KMS-11 (cell line): ENCODE results near the gene TRAF1.
A peak's percentile ranks its signal among the peaks of the same experiment; 100 is the strongest.

ENCODE experiments used
- H2AFZ ChIP-seq: fragments of 200-600 bp; sonication (generic); 2 replicates; pipeline ENCODE4 v1.6.1; 2016; ENCODE audit warnings: antibody characterized with exemption, mixed run types, low read depth
- H3K27ac ChIP-seq: fragments of 200-600 bp; sonication (generic); 2 replicates; pipeline ENCODE4 v1.6.1; 2016; ENCODE audit warnings: mild to moderate bottlenecking, mixed run types
- H3K27me3 ChIP-seq: fragments of 200-600 bp; sonication (generic); 2 replicates; pipeline ENCODE4 v1.6.1; 2017; ENCODE audit warnings: mild to moderate bottlenecking, low read depth, mixed run types, moderate library complexity; ENCODE audit not compliant: insufficient read depth
- H3K36me3 ChIP-seq: fragments of 200-600 bp; sonication (generic); 2 replicates; pipeline ENCODE4 v1.6.1; 2017; ENCODE audit warnings: mild to moderate bottlenecking, mixed run types; ENCODE audit not compliant: insufficient read depth
- H3K4me1 ChIP-seq: fragments of 200-600 bp; sonication (generic); 2 replicates; pipeline ENCODE4 v1.6.1; 2016; ENCODE audit warnings: mild to moderate bottlenecking, low read depth, mixed run types; ENCODE audit not compliant: poor library complexity, severe bottlenecking
- H3K4me2 ChIP-seq: fragments of 200-600 bp; sonication (generic); 2 replicates; pipeline ENCODE4 v1.7.0; 2016; ENCODE audit warnings: mild to moderate bottlenecking, mixed run types
- H3K4me3 ChIP-seq: fragments of 200-600 bp; sonication (generic); IDR thresholded peaks from 2 replicates; pipeline ENCODE4 v1.6.1; 2017; ENCODE audit warnings: low read depth, low read length, mixed read lengths; ENCODE audit not compliant: insufficient read depth
- H3K79me2 ChIP-seq: fragments of 200-600 bp; sonication (generic); 2 replicates; pipeline ENCODE4 v1.6.1; 2016; ENCODE audit warnings: low read depth, mixed run types; ENCODE audit not compliant: insufficient read depth
- H3K9ac ChIP-seq: fragments of 200-600 bp; sonication (generic); 2 replicates; pipeline ENCODE4 v1.6.1; 2016; ENCODE audit warnings: mild to moderate bottlenecking, mixed run types
- H4K20me1 ChIP-seq: fragments of 200-600 bp; sonication (generic); 2 replicates; pipeline ENCODE4 v1.6.1; 2016; ENCODE audit warnings: mild to moderate bottlenecking, mixed run types; ENCODE audit not compliant: insufficient read depth
- TF ChIP-seq, protein P1 (sequence below): fragments of 200-600 bp; sonication (generic); conservative IDR thresholded peaks from 2 replicates; pipeline ENCODE4 v1.6.1; 2017; ENCODE audit warnings: low read depth, mild to moderate bottlenecking, antibody characterized with exemption, low read length, moderate library complexity, mixed read lengths

TRAF1 gene

DNA sequence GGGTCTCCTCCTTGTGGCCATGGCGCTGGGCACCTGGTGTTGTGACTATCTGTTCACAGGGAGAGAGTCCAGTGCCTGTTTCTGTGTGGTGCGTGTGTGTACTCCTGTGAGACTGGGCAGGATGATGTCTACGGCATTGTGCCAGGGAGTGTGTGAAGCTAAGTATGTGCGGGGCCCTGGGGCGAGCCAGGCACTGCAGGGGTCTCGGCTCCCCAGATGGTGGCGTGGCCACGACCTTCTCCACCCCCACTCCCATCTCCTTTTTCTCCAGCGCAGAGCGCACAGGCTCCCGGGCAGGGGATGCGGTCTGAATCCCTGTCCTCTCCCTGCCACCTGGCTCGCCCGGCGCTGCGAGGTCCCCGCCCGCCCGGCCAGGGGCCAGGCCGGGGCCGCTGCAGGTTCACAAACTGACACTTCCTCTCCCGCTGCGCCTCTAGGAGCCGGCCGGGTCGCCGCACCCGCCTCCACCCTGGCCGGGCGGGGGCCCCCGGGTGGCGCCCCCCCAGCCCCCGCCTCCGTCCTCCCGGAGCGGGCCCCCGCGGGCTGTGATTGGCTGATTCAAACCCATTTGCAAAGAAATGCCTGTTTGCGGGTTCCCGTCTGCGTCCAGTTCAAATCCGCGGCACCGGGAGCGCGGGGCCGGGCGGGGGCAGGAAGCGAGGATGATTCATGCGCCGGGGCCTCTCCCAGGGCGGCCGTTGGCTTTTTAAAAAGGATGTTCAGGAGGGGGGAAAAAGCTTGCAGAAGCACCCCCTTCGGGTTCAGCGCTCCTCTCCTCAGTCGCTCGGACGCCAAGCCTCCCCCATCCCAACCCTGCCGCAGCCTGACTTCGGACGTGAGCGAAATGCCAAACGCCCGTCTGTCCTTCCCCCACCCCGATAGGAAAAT lies 50.4 kb downstream of the TRAF1 start:
- TF ChIP-seq, protein P1, sequence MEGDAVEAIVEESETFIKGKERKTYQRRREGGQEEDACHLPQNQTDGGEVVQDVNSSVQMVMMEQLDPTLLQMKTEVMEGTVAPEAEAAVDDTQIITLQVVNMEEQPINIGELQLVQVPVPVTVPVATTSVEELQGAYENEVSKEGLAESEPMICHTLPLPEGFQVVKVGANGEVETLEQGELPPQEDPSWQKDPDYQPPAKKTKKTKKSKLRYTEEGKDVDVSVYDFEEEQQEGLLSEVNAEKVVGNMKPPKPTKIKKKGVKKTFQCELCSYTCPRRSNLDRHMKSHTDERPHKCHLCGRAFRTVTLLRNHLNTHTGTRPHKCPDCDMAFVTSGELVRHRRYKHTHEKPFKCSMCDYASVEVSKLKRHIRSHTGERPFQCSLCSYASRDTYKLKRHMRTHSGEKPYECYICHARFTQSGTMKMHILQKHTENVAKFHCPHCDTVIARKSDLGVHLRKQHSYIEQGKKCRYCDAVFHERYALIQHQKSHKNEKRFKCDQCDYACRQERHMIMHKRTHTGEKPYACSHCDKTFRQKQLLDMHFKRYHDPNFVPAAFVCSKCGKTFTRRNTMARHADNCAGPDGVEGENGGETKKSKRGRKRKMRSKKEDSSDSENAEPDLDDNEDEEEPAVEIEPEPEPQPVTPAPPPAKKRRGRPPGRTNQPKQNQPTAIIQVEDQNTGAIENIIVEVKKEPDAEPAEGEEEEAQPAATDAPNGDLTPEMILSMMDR, result no peak
- H3K27me3 ChIP-seq, result no peaks in the 10 kb centered on the region
- H3K4me2 ChIP-seq, result peak overlapping the region; percentile 52
- H3K79me2 ChIP-seq, result peaks cover 26% of the 10 kb centered on the region; the same call in 1 of the 2 replicates
- peaks cover 74% of the 10 kb centered on the region for H3K4me1 ChIP-seq
- H3K9ac ChIP-seq, result peak overlapping the region; percentile 97
- peak overlapping the region; percentile 41; the same call in 1 of the 2 replicates for H2AFZ ChIP-seq
- no peaks in the 10 kb centered on the region for H4K20me1 ChIP-seq
- H3K36me3 ChIP-seq, result no peaks in the 10 kb centered on the region
- H3K4me3 ChIP-seq, result no peak overlapping the region
- H3K27ac ChIP-seq, result peak overlapping the region; percentile 96

DNA sequence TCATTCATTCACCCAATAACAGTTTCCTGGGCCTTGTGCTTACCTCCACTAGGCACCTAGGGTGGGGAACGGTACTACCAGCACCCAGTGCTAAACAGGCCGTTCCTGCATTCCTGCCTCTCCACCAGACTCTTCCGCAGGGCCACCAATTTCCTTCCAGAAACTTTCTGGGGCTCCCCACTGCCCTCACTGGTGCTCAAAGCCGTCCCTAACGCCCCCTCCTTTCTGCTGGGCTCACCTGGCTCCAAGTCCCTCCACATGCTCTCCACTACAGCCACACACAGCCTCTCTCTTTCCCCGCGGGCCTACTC lies 51.0 kb downstream of the TRAF1 start:
- peaks cover 26% of the 10 kb centered on the region; the same call in 1 of the 2 replicates for H3K79me2 ChIP-seq
- H3K9ac ChIP-seq, result peak overlapping the region; percentile 97; the same call in 1 of the 2 replicates
- H3K36me3 ChIP-seq, result no peaks in the 10 kb centered on the region
- peak overlapping the region; percentile 52 for H3K4me2 ChIP-seq
- H3K27ac ChIP-seq, result peak overlapping the region; percentile 96
- TF ChIP-seq, protein P1, result no peak
- H2AFZ ChIP-seq, result 0 out of 2 replicates have a peak overlapping the region, but pooled peaks have one; percentile 41
- peaks cover 78% of the 10 kb centered on the region for H3K4me1 ChIP-seq
- no peaks in the 10 kb centered on the region for H3K27me3 ChIP-seq
- no peaks in the 10 kb centered on the region for H4K20me1 ChIP-seq
- no peak overlapping the region for H3K4me3 ChIP-seq

DNA sequence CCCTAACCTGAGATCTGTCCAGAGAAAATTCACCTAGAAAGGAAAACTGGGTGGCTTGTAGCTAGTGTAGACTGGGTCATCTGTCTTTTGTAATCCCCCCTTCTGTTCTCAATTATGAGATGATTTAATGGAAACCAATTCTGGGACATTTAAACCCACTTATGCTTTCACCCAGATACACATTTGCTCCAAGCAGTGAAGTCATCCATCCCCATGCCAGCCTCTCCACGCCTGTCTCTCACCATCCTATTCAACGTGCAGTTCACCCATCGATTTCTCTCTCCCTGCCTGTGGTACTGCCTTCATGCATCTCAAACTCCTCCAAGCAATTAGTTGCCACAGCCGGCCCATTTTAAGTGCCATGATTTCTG lies 51.4 kb downstream of the TRAF1 start:
- peaks cover 26% of the 10 kb centered on the region; the same call in 1 of the 2 replicates for H3K79me2 ChIP-seq
- H3K9ac ChIP-seq, result peak overlapping the region; percentile 97; the same call in 1 of the 2 replicates
- H3K4me3 ChIP-seq, result no peak overlapping the region
- TF ChIP-seq, protein P1, result no peak
- peak overlapping the region; percentile 96 for H3K27ac ChIP-seq
- no peaks in the 10 kb centered on the region for H3K36me3 ChIP-seq
- no peak overlapping the region for H2AFZ ChIP-seq
- peaks cover 78% of the 10 kb centered on the region for H3K4me1 ChIP-seq
- H3K4me2 ChIP-seq, result peak overlapping the region; percentile 52; the same call in 1 of the 2 replicates
- H3K27me3 ChIP-seq, result no peaks in the 10 kb centered on the region
- H4K20me1 ChIP-seq, result no peaks in the 10 kb centered on the region

DNA sequence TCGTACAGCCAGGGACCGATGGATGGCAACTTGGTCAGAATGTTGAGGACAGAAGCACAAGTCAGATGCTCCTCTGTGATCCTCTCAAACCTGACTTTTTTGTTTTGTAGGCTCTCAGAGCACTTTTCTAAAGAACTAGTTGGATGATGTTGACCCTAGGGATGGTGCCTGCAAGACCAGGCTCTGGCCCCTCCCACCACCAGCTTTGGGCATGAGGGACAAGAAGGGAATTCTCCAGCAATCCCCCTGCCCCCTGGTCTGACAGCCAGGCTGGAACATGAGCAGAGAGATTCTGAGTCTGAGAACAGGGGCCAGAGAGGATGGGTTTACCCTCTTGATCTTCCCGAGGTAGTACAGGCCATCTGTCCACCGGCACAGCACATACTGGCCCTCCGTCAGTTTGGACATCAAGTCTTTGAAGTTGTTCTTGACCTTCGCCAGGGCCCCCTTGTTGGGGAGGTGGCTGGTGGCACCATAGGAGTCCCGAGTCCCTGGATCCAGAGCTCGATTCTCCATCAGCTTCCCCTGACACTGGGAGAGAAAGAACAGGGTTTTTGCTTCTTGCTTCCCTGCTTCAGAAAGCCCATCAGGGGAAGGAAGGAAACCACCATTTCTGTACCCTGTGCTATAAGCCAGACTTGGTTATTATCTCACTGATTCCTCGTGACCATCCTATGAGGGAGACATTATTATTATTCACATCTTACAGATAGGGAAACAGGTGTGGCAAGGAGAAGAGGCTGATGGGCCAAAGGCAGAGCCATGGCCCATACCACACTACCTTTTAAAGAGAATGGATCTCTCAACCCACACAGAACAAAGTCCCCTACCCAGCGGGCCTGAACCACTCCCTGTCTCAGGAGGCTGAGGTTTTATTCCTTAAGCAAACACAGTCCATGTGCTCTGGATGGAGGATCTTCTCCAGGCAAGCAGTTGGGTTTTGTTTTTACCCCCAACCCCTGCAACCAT lies 52.1 kb downstream of the TRAF1 start:
- Histone ChIP-seq H3K27ac (peak overlapping the region; percentile 96), H3K79me2 (peaks cover 26% of the 10 kb centered on the region; the same call in 1 of the 2 replicates), H2AFZ (no peak overlapping the region), H3K27me3 (no peaks in the 10 kb centered on the region), H3K9ac (no peak overlapping the region), H3K4me2 (peak overlapping the region; percentile 52), H3K4me1 (peaks cover 78% of the 10 kb centered on the region), H3K36me3 (no peaks in the 10 kb centered on the region), H4K20me1 (no peaks in the 10 kb centered on the region), H3K4me3 (no peak overlapping the region)
- TF ChIP-seq, protein P1, result no peak
